ENCODE data around the gene H6PD.

H6PD gene

DNA sequence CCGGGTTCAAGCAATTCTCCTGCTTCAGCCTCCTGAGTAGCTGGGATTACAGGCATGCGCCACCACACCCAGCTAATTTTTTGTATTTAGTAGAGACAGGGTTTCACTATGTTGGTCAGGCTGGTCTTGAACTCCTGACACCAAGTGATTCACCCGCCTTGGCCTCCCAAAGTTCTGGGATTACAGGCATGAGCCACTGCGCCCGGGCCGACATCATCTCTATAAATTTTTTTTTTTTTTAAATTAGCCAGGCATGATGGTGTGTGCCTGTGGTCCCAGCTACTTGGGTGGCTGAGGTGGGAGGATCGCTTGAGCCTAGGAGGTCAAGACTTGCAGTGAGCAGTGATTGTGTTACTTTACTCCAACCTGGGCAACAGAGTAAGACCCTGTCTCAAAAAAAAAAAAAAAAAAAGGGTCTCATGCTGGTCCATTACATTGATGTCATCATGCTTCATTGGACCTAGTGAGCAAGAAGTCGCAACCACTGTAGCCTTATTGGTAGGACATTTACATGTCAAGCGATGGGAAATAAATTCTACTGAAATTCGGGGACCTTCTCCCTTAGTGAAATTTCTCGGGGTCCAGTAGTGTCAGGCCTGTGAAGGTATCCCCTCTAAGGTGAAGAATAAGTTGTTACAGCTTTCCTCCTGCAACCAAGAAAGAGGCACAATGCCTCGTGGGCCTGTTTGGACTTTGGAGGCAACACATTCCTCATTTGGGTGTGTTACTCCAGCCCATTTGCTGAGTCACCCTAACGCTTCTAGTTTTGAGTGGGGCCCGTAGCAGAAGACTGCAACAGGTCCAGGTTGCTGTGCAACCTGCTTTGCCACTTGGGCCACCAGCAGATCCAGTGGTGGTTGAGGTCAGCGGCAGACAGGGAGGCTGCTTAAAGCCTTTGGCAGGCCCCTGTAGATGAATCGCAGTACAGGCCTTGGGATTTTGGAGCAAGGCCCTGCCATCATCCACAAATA is 65.3 kb downstream of the H6PD start:
- DNase-seq (ENCODE audit: low spot score) = peak; percentile 67

GRCh38 chr1:9300573-9300972 is 66.0 kb downstream of the H6PD start:
- no peak for DNase-seq (ENCODE audit: low spot score)

GRCh38 chr1:9302745-9303524 is 68.4 kb downstream of the H6PD start:
- peak; percentile 86 for DNase-seq (ENCODE audit: low spot score)

- no peak for DNase-seq (ENCODE audit: low spot score)
Observed at GRCh38 chr1:9303916-9304315, 69.3 kb downstream of the H6PD start.

DNA sequence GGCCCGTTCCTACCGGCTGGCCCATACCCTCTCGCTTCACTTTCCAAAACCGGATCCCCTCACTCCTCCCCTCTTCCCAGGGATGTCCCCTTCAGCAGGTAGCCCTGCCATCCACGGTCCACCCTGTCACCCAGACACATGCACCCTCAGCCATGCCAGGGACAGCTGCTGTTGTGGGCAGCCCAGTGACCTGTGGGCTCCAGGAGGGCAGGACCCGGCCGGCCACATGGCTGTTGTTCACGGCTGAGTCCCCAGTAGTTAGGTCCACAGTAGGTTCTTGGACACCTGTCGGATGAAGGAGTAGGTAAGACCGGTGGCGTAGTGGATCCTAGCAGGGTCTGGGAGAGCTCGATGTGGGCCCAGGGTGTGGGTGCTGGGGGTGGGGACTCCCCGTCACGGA is 70.6 kb downstream of the H6PD start:
- DNase-seq (ENCODE audit: low spot score) = no peak

DNA sequence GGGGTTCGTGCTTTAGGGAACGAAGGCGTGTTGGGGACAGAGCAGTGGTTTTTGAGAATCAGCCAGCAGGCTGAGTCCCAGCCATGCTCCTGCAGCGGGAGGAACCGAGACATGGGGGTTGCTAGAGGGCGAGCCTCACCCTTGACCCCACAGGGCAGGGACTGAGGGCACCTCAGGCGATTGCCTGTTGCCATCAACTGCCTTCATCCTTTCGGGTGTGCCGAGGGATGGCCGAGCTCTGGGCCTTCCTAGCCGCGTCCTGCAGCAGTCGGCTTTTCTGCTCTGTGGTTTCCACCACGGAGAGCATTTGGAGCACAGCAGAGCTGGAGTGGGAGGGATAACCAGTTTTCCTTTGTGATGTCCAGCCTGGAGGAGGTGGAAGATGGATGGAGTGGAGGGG is 71.4 kb downstream of the H6PD start:
- no peak for DNase-seq (ENCODE audit: low spot score)

DNA sequence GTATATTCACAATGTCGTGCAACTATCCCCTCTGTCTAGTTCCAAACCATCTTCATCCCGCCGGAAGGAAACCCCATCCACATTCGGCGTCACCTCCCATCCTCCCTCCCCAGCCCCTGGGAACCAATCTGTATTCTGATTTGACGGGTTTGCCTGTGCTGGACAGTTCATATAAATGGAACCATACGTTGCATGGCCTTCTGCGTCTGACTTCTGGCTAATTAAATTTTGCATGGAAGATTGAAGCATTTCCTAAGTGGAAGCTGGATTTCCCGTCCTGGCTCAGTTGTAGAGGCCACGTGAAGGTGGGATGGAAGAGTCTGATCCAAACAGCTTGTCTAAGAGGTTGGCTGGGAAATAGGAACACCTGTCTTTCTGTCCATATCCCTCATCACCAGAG is 72.7 kb downstream of the H6PD start:
- DNase-seq (ENCODE audit: low spot score) = no peak

- DNase-seq (ENCODE audit: low spot score) = no peak
Observed at GRCh38 chr1:9308236-9308785, 73.7 kb downstream of the H6PD start.

- no peak for DNase-seq (ENCODE audit: low spot score)
Observed at GRCh38 chr1:9309080-9309479, 74.5 kb downstream of the H6PD start.

DNA sequence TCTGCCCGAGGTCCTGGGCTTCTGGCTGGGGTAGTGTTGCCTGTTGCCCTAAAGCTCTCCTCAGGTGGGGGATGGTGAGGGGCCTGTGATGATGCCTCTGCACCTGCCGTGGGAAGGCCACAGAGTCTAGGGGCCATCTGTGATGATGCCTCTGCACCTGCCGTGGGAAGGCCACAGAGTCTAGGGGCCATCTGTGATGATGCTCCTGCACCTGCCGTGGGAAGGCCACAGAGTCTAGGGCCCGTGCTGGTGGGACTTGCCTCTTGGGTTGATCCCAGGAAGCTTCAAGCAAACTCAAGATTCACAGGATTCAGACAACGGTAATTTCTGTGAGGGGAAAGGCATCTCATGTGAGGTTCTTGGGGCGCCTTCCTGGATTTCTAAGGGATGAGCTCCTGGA is 75.4 kb downstream of the H6PD start:
- no peak for DNase-seq (ENCODE audit: low spot score)

- DNase-seq (ENCODE audit: low spot score) = no peak
Observed at GRCh38 chr1:9311029-9311428, 76.5 kb downstream of the H6PD start.

- DNase-seq (ENCODE audit: low spot score) = no peak
Observed at GRCh38 chr1:9311479-9311878, 76.9 kb downstream of the H6PD start.

DNA sequence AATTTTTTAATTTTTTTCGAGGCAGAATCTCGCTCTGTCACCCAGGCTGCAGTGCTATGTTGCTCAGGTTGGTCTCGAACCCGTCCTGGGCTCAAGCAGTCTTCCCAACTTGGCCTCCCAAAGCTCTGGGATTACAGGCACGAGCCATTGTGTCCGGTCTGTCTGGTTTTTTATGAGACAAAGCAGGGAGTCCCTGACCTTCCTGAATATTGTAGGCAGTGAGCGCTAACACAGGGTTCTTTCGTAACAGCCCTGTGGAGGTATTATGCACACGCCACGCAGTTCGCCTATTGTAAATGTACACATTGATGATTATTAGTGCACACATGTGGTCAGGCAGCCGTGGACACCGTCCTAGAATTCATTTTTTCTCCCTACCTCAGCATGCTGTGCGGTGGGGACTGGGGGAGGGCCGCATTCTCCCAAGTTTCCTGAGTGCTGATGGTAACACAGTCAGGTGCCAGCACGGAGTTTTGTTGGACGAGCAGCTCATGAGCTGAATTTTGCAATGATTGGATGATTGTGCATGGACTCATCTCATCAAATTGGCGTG is 77.7 kb downstream of the H6PD start:
- DNase-seq (ENCODE audit: low spot score) = no peak

GRCh38 chr1:9313576-9313975 is 79.0 kb downstream of the H6PD start:
- DNase-seq (ENCODE audit: low spot score) = no peak

DNA sequence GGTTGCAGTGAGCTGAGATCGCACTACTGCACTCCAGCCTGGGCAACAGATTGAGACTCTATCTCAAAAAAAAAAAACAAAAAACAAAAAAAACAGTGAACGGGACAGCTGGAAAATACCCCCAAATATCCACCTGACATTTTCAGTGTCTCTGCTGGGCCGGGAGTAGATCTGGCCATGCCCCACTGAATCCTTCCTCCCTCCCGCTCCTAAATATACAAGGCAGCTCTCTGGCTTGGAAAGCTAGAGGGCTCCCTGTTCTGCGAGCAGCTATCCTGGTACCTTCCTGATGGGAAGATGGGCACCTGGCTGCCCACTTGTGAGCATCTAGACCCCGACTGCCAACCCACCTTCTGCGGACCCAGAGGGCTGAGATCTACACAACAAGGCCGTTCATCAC is 79.5 kb downstream of the H6PD start:
- no peak for DNase-seq (ENCODE audit: low spot score)

DNA sequence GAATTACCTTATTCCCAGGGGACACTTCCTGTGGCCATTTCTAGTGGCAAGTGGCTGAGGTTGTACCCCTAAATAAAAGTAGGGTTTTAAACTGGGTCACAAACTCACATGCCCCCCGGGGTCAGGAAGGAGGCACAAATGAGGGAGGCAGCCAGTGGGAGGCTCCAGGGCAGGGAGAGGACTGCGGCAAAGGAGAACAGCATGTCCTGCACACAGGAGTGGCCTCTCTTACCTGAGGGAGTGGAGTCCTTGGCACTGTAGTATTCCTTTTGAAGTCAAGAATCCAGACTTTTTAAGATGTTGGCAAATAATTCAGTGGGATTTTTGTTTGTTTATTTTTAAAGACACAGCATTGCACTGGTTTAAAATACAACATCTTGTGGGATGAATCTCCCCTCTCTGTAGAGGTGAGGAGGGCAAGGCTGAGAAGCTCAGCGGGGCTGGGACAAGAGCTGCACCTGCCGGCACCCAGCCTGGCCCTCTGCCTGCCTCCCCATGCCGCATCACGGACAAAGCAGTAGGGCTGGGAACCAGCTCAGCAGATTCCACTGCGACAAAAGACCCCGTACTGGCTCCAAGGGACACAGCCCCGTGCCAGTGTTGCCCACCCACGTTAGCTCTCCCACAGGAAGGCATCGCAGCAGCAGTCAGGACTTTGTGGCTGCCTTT is 80.3 kb downstream of the H6PD start:
- DNase-seq (ENCODE audit: low spot score) = no peak

GRCh38 chr1:9315411-9316079 is 81.0 kb downstream of the H6PD start:
- peak; percentile 51 for DNase-seq (ENCODE audit: low spot score)

GRCh38 chr1:9316080-9316444 is 81.5 kb downstream of the H6PD start:
- DNase-seq (ENCODE audit: low spot score) = no peak

DNA sequence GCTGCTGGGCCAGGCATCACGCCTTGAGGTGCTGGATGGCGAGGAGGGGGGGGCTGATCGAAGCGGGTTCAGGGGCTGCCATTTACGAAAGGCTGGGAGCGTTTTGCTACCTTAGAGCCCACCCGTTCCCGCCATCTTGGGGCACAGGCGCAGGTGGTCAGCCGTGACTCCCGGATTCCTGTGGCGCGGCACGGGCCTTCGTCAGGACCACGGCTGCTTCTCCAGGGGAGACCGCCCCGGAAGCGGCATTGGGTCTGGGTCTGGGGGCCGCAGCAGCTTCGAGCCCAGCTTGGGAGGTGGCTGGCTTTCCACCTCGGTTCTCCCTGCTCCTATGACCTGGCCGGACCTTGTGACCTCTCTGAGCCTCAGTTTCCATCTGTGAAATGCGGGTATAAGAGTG is 81.9 kb downstream of the H6PD start:
- no peak for DNase-seq (ENCODE audit: low spot score)

DNA sequence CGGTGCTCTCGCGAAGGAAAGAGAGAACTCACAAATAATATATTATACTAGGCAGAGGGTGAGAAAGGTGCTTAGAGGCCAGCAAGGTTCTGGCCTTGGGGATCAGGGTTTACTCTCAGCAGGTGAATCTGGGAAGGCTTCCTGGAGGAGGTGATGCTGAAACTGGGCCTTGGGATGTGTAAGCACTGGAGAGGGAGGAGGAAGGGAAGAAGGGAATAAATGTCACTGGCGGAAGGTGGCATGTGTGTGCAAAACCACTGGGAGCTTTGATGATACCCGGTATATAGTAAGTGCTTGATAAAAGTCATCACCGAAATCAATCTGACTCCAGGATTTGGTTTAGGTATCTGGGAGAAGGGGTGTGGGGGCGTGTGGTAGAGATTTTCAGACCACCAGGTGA is 82.5 kb downstream of the H6PD start:
- DNase-seq (ENCODE audit: low spot score) = no peak

- no peak for DNase-seq (ENCODE audit: low spot score)
Observed at GRCh38 chr1:9317591-9318417, 83.2 kb downstream of the H6PD start.
